COR-L47 (cell line): ENCODE data around the gene PSPC1.
"Not testable (repeated sequence)": the region's sequence is repeated elsewhere in the genome, so short reads cannot be mapped to it uniquely, and the experiment has no call there.

ENCODE experiments used
- DNase-seq: peaks from one replicate; lab custom pipeline; 2025; lab: John Stamatoyannopoulos, UW

The PSPC1 gene

DNA sequence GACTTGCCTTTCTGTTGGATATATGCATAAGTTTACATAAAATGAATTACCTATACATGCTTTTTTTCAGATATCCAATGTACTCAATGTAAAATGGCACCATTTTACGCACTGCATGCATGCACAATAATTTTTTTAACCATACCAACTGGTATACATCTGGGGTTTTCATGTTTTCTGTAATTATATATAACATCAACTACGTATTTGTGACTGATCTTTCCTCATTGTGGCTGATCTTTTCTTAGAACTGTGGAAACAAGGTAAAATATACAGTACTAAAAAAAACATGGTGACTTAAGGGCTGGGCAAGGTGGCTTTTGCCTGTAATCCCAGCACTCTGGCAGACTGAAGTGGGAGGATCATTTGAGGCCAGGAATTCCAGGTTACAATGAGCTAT, 18.5 kb downstream of the PSPC1 start:
- DNase-seq, result no peak

DNA sequence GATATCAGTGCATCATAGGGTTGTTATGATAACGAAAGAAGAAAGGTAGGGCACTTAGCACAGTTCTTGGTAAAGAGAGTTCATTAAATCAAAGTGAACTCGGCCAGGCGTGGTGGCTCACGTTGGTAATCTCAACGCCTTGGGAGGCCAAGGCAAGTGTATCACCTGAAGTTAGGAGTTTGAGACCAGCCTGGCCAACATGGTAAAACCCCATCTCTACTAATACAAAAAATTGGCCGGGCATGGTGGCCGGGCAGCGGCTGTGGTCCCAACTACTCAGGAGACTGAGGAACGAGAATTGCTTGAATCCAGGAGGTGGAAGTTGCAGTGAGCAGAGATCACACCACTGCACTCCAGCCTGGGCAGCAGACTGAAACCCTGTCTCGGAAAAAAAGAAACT, 19.1 kb downstream of the PSPC1 start:
- DNase-seq, result no peak

DNA sequence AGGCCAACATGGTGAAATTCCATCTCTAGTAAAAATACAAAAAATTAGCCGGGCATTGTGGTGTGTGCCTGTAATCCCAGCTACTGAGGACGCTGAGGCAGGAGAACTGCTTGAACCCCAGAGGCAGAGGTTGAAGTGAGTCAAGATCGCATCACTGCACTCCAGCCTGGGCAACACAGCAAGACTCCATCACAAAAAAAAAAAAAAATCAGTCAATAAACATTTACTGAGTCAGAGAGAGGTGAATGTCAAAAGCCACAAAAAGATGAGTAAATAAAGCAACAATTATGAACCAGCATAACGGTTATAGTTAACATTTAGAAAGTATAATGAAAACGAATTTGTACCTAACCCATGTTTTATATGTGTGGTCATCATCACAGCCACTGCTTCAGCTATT, 23.1 kb downstream of the PSPC1 start:
- no peak for DNase-seq

DNA sequence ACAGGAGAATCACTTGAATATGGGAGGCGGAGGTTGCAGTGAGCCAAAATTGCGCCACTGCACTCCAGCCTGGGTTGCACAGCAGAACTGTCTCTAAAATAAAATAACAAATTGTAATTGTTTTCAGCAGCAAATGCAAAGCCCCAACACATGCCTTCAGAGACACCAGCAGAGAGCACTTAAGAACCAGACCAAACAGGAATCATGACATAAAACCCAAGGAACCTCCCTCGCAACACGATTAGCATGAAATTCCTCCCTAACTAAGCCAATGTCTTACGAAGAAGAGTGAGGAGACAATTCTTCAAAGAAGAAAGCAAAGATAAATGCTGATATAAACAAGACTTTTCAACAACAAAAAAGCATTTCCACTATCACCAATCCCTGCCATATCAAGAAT, 40.1 kb downstream of the PSPC1 start:
- no peak for DNase-seq

DNA sequence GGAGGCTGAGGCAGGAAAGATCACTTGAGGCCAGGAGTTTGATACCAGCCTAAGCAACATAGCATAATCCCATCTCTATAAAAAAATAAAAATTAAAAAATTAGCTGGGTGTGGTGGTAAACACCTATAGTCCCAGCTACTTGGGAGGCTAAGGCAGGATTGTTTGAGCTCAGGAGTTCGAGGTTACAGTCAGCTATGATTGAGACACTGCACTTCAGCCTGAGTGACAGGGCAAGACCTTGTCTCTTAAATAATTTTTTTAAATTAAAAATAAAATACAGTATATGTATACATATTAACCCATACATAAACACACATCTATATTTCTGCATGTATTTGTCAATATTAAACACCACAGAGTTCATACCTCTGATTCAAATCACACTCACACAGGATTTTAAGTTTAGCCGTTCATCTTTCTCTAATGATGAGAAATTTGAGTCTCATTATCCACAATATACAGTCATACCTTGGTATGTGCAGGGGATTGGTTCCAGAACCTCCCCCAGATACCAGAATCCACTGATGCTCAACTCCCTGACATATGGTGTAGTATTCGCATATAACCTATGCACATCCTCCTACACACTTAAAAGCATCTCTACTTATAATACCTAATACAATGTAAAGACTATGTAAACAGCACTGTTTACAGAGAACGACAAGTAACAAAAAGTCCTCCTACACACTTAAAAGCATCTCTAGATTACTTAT, 44.7 kb downstream of the PSPC1 start:
- no peak for DNase-seq

DNA sequence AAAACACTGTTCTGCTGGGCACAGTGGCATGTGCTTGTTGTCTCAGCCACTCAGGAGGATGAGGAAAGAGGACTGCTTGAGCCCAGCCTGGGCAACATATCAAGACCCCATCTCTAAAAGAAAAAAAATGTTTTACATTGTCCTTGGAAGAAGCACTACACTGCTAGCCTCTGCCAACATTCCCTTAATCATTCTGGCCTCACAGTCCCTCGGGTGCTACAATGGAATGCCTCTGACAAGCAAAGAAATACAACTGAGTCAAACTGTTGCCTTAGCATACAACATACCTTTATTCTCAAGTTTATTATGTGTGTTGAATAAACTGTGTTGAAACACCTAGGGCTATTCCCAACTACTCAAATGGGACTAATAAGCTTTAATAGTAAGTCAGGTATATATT, 56.1 kb downstream of the PSPC1 start:
- no peak for DNase-seq

DNA sequence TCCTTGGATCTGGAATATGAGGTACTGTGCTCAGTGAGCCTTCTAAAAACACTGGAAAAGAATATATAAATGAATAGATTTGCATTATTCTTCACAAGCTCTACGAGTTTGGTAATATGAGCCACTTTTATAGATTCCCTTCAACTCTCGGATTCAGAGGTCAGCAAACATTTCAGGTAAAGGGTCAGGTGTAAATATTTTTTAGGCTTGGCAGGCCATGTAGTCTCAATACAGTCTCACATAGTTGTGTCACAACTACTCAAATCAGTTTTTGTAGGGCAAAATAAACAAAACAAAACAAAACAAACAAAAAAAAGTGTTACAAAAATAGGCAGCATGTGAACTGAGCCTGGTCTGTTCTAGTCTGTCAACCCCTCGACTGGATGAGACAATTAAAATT, 57.4 kb downstream of the PSPC1 start:
- no peak for DNase-seq

DNA sequence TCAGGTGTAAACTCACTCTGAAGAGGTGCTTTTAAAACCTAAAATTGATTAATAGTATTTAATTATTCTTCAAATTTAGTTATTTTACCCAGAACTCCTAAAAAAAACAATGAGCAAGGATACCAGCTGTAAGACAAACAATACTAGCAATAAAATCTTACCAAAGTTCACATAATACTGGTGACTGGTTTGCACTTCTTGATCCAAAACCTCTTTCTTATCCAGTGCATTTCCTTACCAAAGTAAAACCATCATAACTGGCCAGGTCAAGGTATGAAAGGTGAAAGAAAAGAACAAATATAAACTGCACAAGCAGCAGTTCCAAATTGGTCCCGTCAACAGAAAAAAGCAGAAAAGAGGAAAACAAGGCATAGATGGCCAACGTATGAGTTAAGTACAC, 62.7 kb downstream of the PSPC1 start:
- no peak for DNase-seq

DNA sequence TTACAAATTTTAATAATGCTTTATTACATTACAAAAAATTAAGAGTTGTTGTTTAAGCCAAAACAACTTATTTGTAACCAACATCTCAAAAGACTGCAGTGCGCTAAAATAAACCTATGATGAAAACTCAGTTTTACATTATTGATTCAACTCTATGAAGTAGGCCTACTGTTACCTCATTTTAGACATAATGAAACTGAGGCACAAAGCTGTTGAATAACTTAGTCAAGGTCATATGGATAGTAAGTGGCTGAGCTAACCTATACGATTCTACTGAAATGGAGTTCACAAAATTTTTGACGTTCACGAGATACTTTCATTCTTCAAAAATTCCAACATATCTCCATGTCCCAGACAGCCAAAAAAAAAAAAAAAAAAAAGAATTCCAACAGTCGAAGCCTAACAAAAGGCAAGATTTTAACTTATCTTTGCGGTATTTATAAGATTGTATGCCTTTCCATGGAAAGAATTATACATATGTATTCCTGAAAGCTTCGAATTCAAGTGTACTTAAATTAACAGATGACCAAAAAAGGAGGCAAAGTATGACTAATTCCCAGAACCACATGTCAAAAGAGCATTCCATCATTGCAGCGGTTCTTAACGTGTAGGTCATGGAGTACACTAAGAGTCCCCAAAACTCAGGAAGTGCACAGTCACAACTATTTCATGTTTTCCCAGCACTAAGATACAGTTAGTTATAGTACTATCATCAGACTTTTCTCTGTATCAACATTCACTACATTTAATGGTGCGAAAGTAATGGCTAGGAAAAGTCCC, 69.4 kb downstream of the PSPC1 start:
- no peak for DNase-seq

DNA sequence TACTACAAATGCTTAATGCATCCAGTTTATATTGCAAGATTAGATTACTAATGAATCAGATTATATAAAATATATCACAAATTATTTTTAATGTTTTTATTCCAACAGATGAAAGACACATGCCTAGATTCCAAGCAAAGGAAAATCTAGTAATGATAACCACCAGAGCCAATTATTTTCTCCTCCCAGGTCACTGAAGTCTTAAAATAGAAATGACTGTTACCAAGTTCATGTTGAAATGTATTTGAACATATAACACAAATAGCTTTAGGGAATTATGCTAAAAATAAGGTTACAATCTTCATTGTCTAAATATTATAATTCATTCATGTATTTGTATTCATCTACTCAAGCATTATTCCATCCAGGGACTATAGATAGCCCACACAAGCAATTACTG, 73.0 kb downstream of the PSPC1 start:
- DNase-seq, result not testable (repeated sequence)

DNA sequence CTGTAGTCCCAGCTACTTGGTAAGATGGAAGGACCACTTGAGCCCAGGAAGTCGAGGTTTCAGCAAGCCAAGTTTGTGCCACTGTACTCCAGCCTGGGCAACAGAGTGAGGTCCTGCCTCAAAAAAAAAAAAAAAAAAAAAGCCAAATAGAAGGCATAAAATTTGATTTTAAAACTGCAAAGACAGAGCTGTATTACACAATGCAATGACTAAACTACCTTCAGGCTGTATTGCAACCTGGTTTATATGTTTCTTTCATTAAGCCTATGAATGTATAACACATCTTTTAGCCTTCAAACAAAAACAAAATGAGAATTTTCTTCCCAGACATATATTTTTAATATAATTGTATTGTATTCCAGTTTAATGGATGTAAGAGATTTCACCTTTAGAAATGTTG, 73.7 kb downstream of the PSPC1 start:
- not testable (repeated sequence) for DNase-seq

DNA sequence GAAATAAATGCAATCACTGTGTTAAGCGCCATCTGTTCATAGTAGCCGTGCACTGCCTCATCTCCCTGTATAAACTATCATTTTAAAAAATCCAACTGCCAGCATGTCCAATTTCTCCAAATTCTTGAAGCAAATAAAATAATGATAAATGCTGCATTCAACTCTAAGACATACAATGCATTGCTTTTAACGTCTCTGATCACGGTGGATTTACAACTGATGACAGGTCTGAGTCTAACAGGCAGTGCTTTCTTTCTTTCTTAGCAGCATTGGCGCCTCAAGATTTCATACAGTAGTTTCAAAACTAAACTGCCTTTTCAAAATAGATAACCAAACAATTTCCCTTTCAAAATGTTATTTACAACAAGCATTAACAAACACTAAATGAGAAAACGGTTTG, 78.5 kb downstream of the PSPC1 start:
- not testable (repeated sequence) for DNase-seq

DNA sequence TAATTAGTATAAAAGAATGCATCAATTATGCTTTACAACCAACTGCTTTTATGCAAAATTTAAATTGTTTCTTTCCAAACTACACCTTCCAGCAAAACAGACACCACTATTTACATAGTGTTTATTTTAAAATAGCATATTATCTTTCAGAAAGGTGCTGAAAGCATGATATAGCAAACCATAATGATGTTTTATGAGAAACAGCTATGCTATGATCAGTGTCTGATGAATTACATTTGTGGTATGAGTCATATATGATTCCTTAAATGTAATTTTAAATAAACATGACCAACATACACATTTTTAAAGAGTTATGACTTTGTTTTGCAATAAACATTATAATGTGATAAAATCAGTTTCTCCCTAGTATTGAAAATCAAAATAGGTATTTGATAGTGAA, 81.1 kb downstream of the PSPC1 start:
- not testable (repeated sequence) for DNase-seq

DNA sequence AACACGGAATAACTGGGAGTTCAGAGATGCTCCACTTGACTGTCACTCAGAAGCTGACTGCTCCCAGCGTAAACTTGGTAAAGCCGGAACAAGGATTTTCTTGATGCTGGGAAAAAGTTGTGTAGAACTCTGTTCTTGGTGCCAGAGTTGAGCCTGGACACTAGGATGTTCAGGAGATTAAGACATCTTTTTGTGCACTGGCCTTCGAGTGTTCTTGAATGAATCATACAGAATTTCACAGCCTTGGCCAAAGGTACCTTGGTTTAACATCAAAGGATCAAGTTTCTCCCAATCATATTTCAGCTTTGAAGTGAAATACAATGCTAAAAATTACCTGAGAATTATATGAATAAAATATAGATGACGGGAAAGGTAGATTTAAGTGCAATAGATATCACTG, 81.8 kb downstream of the PSPC1 start:
- DNase-seq, result not testable (repeated sequence)

DNA sequence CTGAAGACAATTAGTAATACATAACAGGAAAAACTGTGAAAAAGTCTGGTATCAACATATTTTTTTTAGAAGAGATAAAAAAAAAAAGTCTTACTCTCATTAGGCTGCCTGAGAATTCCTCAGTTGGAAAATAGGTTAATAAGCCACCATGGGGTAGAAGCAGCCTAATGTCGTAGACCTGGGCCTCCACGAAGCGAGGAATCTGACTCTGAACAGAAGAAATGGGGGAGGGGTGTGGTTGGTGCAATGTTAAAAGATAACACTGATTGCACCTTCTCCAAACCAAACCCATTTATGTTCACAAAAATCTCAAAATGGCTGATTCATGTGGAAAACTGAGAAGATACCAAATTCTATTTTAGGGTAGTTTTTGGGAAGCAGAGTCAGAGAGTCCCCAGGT, 86.9 kb downstream of the PSPC1 start:
- DNase-seq, result no peak

DNA sequence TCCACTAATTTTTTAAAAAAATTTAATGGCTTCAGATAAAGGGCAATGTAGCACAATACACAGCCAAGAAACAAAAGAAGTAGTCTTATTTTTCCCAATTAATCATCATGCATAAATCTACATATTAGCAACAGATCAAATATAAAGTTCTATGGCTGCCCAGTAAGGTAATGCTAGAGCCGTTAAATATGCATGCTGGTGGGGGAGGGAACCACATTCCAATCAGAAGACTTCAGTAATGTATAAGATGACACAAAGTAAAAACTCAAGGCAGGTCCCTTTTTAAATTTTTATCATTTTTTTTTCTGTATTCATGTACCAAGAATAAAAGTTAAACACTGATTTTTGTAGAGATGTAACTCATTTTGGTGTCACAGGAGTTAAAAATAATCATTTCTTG, 87.3 kb downstream of the PSPC1 start:
- no peak for DNase-seq

DNA sequence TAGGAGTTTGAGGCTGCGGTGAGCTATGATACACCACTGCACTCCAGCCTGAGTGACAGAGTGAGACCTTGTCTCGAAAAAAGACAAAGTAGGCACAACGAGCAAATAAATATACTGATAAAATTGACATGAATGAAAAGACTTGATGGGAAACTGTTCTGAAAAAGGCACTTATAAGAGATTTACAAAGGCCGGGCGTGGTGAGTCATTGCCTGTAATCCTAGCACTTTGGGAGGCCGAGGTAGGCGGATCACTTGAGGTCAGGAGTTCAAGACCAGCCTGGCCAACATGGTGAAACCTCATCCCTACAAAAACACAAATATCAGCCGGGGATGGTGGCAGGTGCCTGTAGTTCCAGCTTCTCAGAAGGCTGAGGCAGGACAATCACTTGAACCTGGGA, 91.3 kb downstream of the PSPC1 start:
- not testable (repeated sequence) for DNase-seq

DNA sequence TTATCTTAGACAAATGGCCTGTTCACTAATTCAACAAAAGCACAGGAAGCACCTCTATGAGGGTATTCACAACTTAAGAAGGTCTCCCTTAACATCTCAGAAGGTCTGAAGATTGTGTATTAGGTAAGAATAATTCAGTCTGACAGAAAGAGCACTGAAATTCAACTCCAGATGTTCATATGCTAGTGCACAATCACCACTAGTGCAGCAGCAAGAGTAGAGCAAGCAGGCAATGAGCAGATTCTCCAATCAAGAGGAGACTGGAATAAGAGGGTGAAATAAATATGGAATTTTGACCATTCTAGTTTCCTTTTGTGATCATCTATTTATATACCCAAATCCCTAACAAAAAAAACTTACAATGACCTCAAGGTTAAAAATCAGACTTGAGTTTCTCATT, 97.3 kb downstream of the PSPC1 start:
- no peak for DNase-seq

DNA sequence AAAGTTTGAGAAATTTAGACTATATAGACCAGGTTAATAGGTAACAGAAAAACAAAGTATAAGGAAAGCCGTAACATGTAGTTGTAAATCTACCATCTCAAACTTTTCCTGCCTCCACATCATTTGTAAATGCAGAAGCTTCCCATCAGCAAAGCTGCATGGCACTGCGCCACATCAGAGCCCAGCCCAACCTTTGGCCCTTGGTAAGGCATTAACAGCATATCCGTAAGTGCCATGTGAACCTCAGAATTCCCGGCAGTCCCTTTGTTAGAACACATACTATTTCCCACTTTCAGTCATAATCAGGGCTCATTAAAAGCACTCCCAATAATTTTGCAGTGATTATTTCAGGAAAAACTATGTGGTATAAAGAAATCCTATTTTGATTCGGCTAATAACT, 97.7 kb downstream of the PSPC1 start:
- no peak for DNase-seq

DNA sequence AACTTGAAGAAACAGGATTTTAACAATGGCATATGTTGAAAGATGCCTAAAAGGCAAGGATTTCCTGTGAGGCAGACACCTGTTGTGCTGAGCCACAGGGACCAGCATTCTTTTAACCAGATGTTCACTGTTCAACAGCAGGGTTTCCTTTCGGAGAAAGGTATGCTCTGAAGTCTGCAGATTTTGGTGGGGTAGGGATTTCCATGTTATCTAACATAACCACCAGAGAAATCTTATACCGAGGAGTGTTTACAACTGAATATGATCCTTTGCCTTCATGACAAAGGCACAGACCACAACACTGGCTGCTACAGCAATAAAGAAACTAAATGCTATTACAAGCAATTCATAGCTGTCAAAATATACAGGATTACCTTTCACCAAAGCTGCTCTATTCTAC, 101.2 kb downstream of the PSPC1 start:
- DNase-seq, result no peak

DNA sequence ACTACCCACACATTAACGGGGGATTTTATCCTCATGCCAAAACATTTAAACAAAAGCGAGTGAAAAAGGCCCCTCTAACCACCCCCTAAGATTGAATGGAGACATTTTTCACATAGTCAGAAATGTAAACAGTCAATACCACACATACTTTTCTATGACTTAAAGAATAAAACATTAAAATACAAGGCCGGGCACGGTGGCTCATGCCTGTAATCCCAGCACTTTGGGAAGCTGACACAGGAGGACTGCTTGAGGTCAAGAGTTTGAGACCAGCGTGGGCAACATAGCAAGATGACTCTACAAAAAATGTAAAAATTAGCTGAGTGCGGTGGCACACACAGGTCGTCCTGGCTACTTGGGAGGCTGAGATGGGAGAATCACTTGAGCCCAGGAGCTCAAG, 102.0 kb downstream of the PSPC1 start:
- DNase-seq, result no peak

DNA sequence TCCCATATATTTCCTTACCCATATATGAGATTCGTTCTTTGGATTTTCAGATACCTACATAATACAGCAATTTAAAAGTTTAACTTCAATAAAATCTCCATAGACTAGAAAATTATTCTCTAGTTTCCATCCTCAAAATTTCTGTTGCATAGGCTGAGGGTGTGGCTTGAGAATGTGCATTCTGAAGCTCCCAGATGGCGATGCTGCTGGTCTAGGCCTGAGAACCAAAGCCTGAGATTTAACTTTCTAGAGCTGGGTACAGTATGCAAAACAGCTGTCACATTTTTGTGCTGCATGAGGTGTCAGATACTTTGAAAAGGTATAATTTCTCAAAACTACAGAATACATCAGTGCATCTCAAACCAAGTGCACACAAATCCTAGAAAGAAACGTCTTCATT, 106.6 kb downstream of the PSPC1 start:
- no peak for DNase-seq

DNA sequence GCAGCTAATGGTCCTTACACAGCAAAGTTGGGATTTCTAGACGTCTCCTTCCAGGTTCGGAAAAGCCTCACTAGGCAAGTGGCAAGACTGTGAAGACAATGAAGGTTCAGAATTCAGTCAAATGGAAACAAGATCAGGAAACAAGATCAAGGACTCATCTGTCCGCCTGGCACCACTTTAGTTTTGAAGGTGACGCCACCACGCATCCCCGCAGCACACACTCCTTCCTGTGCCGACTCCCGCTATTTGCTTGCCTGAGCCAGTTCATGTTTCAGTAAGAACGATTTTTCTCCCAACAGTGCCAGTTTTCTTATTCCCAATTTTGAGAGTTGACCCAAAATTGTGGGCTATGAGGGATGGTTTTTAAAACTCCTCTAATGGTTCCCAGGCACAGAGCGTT, 107.8 kb downstream of the PSPC1 start:
- DNase-seq, result no peak
